Stimulated activated CD8-positive, alpha-beta memory T cell treated with anti-CD3 and anti-CD28 coated beads, Interleukin-15, amount 100 ng/mL, for 1 hour (primary cell): ENCODE measurements around the gene AKAP6.

ENCODE experiments used
- DNase-seq: peaks from one replicate; pipeline ENCODE4 v3.0.0-alpha.2; 2020; ENCODE audit warnings: low read depth

Gene AKAP6

DNA sequence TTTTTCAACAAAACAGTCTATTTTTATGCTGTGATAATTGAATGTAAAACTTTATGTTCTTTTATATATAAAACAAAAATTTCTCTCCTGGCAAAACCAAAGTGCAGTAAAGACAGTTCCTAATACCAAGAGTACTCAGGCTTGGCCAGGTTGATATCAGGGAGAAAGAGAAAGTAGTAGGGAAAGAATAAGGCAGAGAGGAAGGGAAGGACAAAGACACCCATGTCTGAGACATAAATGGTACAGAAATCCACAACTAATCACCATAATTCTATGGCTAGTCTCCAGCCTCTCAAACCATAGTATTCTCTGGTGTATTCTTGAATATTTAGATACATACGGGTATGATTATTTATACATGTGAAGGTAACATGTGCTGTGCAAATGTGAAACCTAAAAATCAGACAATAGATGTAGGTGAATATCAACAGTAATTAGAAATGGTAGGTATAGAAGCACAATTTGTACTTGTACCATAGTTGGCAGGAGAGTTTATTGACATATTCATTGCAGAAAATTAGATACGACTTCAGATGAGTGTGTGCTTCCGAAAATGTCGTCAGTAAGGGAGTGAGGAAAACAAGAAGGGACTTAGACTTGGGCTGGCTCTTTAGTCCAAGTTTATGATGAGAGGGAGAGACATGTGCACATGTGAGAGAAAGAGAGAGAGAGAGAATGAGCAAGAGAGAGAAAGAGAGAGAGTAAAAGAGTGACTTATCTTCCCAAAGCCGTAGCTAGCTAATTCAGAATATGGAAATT is 378.8 kb downstream of the AKAP6 start:
- no peak for DNase-seq

- DNase-seq = no peak
These were observed 379.9 kb downstream of the AKAP6 start for GRCh38 chr14:32709027-32709426.

- DNase-seq = no peak
These were observed 381.2 kb downstream of the AKAP6 start for GRCh38 chr14:32710231-32710671.

- no peak for DNase-seq
These were observed 381.9 kb downstream of the AKAP6 start for GRCh38 chr14:32710731-32711680.

DNA sequence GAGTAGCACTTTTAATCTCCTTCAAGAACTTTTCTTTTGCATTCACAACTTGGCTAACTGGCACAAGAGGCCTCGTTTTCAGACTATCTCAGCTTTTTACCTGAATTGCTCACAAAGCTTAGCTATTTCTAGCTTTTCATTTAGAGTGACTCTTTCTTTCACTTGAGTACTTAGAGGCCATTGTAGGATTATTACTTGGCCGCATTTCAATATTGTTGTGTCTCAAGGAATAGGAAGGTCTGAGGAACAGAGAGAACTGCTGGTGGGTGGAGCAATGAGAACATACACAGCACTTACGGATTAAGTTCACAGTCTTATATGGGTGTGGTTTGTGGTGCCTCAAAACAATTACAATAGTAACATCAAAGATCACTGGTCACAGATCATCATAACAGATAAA is 384.8 kb downstream of the AKAP6 start:
- DNase-seq = no peak

GRCh38 chr14:32719601-32720000 is 390.5 kb downstream of the AKAP6 start:
- no peak for DNase-seq

- DNase-seq = no peak
These were observed 391.8 kb downstream of the AKAP6 start for GRCh38 chr14:32720927-32721326.

- no peak for DNase-seq
These were observed 393.6 kb downstream of the AKAP6 start for GRCh38 chr14:32722631-32723183.

DNA sequence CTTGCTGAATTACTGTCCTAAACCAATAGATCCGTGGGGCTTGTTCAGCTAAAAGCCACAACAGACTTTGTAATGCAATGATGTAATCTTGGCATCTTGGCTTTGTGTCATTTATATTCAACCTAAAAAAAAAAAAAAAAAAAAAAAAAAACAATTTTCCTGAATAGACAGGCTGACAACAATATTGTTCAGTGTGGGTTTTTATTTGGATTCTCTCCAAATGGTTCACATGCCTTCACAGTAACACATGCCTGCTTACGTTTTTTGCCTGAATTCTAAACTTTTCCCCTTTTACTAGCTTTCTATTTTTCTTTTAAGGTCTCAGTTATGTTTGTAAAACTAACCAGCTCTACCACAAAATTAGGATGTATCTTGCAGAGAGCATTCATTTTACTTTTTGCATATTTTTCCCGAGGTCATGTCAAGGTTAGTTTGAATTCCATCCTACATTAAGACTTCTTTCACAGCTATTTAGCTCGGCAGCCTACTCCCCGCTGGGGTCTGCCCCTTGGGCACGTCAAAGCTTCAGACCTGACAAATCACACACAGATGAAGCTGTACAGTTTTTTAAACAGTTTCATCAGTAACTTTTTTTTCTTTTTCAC is 395.9 kb downstream of the AKAP6 start:
- DNase-seq = no peak

GRCh38 chr14:32726516-32726915 is 397.4 kb downstream of the AKAP6 start:
- no peak for DNase-seq

GRCh38 chr14:32727832-32728231 is 398.7 kb downstream of the AKAP6 start:
- no peak for DNase-seq

DNA sequence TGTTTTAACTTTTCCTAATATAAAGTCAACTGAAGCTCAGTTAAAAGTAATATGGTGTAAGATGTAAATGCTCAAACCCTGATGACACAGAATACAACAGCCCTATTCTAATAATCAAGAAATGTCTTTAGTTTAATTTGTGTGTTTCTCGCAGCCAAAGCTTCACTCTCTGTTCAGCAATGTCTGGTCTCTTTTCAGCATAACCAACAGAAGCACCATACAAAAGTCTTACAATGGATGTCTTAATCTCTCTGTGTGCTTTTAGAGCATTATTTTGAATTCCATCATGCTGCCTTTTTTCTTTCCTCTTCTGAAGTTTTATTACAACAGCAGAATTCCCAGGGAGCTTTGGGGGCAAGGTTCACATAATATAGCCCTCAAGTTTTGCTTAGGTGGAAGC is 399.4 kb downstream of the AKAP6 start:
- no peak for DNase-seq

DNA sequence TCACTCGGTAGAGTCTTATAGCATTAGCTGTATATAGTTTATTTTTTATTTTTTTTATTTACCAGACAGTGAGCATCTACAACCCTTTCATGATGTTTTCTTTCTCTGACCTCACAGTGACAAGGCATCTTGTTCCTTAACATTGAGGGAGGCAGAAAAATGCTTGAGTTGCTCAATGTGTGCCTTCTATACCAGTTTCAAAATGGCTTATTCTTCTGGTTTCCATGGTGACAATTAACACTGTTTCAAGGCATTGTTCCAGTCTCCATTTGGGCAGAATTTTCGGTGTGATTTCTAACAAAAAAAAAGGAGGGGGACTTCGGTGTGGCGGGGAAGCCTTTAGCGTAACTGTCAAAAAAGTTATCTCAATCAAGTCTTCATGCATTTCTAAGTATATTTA is 399.9 kb downstream of the AKAP6 start:
- DNase-seq = no peak

- no peak for DNase-seq
These were observed 402.2 kb downstream of the AKAP6 start for GRCh38 chr14:32731249-32731648.

DNA sequence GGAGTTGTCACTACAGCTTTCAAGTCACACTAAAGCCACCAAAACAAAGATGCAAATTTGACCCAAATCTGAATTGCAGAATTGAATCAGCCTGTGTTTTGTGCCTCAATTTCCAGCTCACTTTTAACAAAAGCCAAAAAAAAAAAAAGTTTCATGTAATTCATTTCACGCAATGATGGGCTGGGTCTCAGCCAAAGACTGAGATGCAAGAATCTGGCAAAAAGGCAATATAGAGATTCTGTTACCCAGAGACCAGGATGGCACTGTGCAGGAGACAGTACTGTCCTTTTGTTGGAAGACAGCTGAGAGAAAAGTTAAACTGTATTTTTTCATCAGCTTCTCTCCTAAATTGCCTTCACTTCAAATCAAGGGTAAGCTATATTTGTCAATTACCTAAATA is 403.9 kb downstream of the AKAP6 start:
- DNase-seq = no peak

DNA sequence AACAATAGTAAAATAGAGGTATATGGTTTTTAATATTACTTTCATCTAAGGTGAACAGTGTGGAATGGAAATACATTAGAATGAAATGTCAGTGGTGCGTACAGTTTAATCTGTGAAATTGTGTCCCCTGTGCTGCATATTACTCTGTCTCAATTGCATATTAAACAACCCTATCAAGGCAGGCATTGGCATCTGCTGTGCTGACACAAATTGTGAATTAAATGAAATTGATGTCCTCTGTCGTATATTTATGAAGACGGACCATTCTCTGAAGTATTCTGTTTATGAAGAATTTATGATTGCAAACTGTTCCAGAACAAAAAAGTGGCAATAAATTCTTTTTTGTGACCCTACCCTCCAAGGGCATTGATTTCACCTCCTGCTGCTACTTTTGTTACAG is 405.2 kb downstream of the AKAP6 start:
- no peak for DNase-seq

DNA sequence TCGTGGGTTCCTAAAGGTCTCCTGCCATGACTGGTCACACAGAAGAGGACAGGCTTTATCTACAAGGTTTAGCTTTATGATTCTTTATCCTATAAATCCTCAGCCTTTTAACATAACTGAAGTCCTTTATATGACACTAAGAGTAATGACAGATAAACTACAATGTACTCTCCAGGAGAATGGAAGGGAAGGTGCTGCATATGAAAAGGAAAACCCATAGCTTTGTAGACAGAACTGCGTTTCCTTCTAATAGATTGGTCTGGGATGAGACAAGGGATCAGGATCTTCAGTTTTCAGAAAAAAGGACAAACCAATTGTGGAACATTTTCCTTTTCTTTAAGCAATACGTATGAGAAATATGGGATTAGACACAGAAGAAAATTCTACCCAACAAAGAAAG is 408.5 kb downstream of the AKAP6 start:
- no peak for DNase-seq

- DNase-seq = no peak
These were observed 409.2 kb downstream of the AKAP6 start for GRCh38 chr14:32738206-32738871.

GRCh38 chr14:32744811-32745445 is 415.8 kb downstream of the AKAP6 start:
- DNase-seq = no peak

DNA sequence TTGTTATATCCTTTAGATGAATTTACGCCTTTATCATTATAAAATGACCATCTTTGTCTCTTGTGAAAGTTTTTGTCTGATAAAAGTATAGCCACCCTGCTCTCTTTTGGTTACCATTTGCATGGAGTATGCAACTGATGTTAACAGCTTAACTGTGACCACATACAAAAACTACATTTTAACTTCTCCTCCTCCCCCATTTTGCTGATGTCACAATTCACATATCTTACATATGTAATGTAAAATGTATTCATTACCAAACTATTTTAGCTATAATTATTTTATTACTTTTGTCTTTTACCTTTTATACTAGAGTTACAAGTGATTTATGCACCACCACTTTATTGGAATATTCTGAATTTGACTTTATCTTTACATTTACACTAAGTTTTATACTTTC is 425.1 kb downstream of the AKAP6 start:
- DNase-seq = no peak

- no peak for DNase-seq
These were observed 427.1 kb downstream of the AKAP6 start for GRCh38 chr14:32756173-32756572.
